ENCODE results near the gene NFYA.

DNA sequence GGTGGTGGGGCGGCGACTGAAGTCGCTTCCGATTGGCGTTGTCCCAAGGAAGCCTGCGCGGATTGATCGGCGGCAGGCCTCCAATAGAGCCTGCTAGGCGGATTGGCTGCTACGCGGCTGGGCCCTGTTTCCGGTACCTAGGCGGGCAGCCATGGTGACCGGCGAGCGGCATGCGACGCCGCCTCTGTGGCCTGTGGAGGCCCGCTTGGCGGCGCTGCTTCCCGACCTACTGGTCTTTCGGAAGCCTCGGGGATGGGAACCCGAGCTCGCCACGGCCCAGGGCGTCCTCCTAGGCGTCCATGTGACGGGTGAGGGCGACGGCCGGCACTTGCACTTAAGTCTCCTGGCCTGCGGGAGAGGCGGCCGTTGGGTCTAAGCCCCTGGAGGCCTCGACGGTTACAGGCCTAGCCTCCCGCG, 28.1 kb downstream of the NFYA start:
- TF ChIP-seq EZH2 (IDR thresholded peaks at IDR 0.05; ENCODE audit: insufficient read depth, low read length), result no peak
- TF ChIP-seq, protein P1, sequence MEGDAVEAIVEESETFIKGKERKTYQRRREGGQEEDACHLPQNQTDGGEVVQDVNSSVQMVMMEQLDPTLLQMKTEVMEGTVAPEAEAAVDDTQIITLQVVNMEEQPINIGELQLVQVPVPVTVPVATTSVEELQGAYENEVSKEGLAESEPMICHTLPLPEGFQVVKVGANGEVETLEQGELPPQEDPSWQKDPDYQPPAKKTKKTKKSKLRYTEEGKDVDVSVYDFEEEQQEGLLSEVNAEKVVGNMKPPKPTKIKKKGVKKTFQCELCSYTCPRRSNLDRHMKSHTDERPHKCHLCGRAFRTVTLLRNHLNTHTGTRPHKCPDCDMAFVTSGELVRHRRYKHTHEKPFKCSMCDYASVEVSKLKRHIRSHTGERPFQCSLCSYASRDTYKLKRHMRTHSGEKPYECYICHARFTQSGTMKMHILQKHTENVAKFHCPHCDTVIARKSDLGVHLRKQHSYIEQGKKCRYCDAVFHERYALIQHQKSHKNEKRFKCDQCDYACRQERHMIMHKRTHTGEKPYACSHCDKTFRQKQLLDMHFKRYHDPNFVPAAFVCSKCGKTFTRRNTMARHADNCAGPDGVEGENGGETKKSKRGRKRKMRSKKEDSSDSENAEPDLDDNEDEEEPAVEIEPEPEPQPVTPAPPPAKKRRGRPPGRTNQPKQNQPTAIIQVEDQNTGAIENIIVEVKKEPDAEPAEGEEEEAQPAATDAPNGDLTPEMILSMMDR (IDR thresholded peaks at IDR 0.05; ENCODE audit: insufficient read depth, low read depth, low read length), result no peak

Data from astrocyte (in vitro differentiated cells and primary cell).